Natural killer cell (primary cell): Measurements from ENCODE around the gene COL27A1. TPM values are rescaled to one million over a fixed set of nuclear protein-coding genes. Genes with fewer than 3 reads are reported as not detected.

ENCODE experiments used
- ATAC-seq, 3 donors: fragments of 150-1000 bp in 2 of 3; fragments of 200-7000 bp in 1 of 3; cut with Tn5 transposase; 1 replicate in 1 of 3; 2 replicates in 2 of 3; pipeline ENCODE4 v1.10.0; 2021; ENCODE audit warnings: mild to moderate bottlenecking in 2 of 3, moderate library complexity in 2 of 3
- DNase-seq, 2 donors: peaks; one replicate each; pipeline versions ENCODE4 v3.0.0 to v3.0.0-alpha.2; 2013 to 2021; ENCODE audit warnings: mixed read lengths in 1 of 2
- H3K27ac ChIP-seq: one replicate; pipeline ENCODE4 v1.5.1; 2013; ENCODE audit warnings: mild to moderate bottlenecking, low read length
- H3K27me3 ChIP-seq: one replicate; pipeline ENCODE4 v1.6.1; 2013; ENCODE audit warnings: low read length; ENCODE audit not compliant: control insufficient read depth, insufficient read depth
- H3K36me3 ChIP-seq: one replicate; pipeline ENCODE4 v1.6.1; 2013; ENCODE audit warnings: low read length; ENCODE audit not compliant: control insufficient read depth, insufficient read depth
- H3K4me1 ChIP-seq: one replicate; pipeline ENCODE4 v1.6.1; 2013; ENCODE audit warnings: low read length; ENCODE audit not compliant: control insufficient read depth, insufficient read depth
- H3K4me3 ChIP-seq: one replicate; pipeline ENCODE4 v1.5.1; 2013; ENCODE audit warnings: low read length
- H3K9me3 ChIP-seq: one replicate; pipeline ENCODE4 v1.6.1; 2013; ENCODE audit warnings: low read length; ENCODE audit not compliant: control insufficient read depth, insufficient read depth
- H3K27ac Mint-ChIP-seq, 2 donors: one replicate each; pipeline ENCODE4 v1.8.0; 2022; ENCODE audit warnings: mild to moderate bottlenecking in 2 of 2, mixed read lengths in 2 of 2, moderate library complexity in 1 of 2
- H3K27me3 Mint-ChIP-seq, 2 donors: one replicate each; pipeline ENCODE4 v1.8.0; 2022; ENCODE audit warnings: low read depth in 2 of 2, mixed read lengths in 2 of 2
- H3K36me3 Mint-ChIP-seq: one replicate; pipeline ENCODE4 v1.8.0; 2022; ENCODE audit warnings: mixed read lengths
- H3K4me1 Mint-ChIP-seq, 2 donors: one replicate each; pipeline ENCODE4 v1.8.0; 2022; ENCODE audit warnings: mixed read lengths in 2 of 2
- H3K4me3 Mint-ChIP-seq: one replicate; pipeline ENCODE4 v1.8.0; 2022; ENCODE audit warnings: mild to moderate bottlenecking, moderate library complexity, mixed read lengths
- H3K9me3 Mint-ChIP-seq, 2 donors: one replicate each; pipeline ENCODE4 v1.8.0; 2022; ENCODE audit warnings: mixed read lengths in 2 of 2
- WGBS: methylation state at CpG from one replicate; pipeline ENCODE4 v1.1.7; 2013; ENCODE audit warnings: missing lambda C conversion rate; ENCODE audit not compliant: insufficient coverage; 5-methylcytosine and 5-hydroxymethylcytosine counted together
- intact Hi-C: fragments of 100-400 bp; cut with micrococcal nuclease; formaldehyde crosslinking; loops from one replicate; pipeline ENCODE4 v1.14.2; 2022
- total RNA-seq, 4 donors: library from RNA; stranded (reverse); fragments of 120-200 nt in 1 of 4; gene quantifications; one replicate each; pipeline versions ENCODE4 v1.2.3 to v1.2.4, GENCODE V29; 2013 to 2022
- TF ChIP-seq, protein P1 (sequence below): fragments of 200-600 bp; IDR thresholded peaks from one replicate; pipeline ENCODE4 v1.8.0; 2022; ENCODE audit warnings: antibody characterized with exemption

The COL27A1 gene
- total RNA-seq, 3 donors from 2014 or later (not counting 1 experiment from before 2014, with no cell fraction given): not detected

DNA sequence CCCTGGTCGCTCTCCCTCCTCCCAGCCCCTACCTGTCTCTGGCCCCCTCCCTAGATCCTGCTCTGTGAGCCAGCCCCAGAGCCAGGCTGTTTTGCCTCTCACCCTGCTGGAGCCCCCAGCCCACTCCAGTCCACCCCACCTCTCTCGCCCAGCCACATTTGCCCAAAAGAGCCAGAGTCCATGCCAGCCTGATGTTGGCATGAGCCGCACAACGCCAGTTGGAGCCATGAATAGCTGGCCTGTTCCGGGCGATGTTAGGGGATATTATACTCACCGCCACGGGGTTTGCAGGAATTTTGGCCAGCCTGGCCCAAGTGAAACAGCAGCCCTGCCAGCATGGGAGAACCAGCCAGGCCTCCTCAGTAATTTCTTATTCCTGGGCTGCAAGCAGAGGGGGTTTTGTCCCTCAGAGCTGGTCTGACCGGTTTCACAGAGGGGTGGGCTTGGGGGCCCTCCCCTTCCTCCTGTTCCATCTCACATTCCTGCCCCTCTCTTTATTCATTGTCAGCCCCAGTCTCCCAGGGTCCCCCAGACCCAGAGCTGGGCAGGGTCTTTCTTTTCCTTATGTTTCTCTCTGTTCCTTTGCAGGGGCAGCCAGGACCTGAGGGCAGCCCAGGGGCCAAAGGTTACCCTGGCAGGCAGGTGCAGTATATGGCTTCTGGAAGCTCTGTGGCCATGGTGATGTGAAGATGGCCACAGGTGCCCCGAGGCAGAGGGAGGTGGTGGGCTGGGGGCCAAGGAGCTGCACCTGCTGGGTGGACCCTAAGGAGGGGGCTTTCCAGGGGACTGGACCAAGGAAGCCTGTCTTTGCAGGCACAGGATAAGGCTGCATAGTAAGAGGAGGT is 50.1 kb downstream of the COL27A1 start:
- H3K27me3 Mint-ChIP-seq: no peaks in the 10 kb centered on the region
- no peaks in the 10 kb centered on the region for H3K27me3 ChIP-seq
- no peak for ATAC-seq

DNA sequence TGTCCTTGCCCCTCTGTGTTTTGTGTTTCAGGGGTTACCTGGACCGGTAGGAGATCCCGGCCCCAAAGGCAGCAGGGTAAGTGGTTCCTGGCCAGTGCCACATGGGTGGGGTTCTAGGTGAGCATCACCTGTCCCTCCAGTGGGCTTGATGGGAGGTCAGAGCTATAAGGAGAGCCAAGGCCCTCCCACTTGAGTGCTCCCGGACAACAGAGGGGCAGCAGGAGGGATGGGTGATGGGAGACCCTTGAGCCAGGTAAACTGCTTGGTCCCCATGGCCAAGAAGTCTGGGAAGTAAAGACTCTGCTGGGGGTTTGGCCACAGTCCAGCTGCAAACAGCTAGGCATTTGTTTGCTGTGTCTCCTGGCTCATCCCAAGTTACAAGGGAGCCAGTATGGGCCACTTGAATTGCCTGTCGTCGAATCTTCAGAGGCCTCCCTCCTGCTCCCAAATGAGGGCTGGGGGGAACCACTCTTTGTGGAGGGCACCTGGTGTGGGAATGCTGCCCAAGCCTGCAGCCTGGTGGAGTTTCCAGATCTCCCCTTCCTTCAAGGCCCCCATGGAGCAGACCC is 51.0 kb downstream of the COL27A1 start:
- H3K27ac ChIP-seq: no peak overlapping the region

More for the DNA sequence above, 50.1 kb downstream of the COL27A1 start:
- Histone ChIP-seq H3K27ac (no peak overlapping the region), H3K36me3 (no peaks in the 10 kb centered on the region), H3K9me3 (no peaks in the 10 kb centered on the region), H3K4me1 (no peaks in the 10 kb centered on the region), H3K4me3 (no peak overlapping the region)
- Mint-ChIP-seq H3K27ac (no peak overlapping the region), H3K9me3 (no peaks in the 10 kb centered on the region), H3K4me1 (no peaks in the 10 kb centered on the region), H3K4me3 (no peak overlapping the region), H3K36me3 (no peaks in the 10 kb centered on the region)
- TF ChIP-seq, protein P1, sequence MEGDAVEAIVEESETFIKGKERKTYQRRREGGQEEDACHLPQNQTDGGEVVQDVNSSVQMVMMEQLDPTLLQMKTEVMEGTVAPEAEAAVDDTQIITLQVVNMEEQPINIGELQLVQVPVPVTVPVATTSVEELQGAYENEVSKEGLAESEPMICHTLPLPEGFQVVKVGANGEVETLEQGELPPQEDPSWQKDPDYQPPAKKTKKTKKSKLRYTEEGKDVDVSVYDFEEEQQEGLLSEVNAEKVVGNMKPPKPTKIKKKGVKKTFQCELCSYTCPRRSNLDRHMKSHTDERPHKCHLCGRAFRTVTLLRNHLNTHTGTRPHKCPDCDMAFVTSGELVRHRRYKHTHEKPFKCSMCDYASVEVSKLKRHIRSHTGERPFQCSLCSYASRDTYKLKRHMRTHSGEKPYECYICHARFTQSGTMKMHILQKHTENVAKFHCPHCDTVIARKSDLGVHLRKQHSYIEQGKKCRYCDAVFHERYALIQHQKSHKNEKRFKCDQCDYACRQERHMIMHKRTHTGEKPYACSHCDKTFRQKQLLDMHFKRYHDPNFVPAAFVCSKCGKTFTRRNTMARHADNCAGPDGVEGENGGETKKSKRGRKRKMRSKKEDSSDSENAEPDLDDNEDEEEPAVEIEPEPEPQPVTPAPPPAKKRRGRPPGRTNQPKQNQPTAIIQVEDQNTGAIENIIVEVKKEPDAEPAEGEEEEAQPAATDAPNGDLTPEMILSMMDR: no peak
- 91% methylated on average over 10 of the region's 10 CpGs for WGBS
- intact Hi-C loops: no loop called here
- no peak for DNase-seq

DNA sequence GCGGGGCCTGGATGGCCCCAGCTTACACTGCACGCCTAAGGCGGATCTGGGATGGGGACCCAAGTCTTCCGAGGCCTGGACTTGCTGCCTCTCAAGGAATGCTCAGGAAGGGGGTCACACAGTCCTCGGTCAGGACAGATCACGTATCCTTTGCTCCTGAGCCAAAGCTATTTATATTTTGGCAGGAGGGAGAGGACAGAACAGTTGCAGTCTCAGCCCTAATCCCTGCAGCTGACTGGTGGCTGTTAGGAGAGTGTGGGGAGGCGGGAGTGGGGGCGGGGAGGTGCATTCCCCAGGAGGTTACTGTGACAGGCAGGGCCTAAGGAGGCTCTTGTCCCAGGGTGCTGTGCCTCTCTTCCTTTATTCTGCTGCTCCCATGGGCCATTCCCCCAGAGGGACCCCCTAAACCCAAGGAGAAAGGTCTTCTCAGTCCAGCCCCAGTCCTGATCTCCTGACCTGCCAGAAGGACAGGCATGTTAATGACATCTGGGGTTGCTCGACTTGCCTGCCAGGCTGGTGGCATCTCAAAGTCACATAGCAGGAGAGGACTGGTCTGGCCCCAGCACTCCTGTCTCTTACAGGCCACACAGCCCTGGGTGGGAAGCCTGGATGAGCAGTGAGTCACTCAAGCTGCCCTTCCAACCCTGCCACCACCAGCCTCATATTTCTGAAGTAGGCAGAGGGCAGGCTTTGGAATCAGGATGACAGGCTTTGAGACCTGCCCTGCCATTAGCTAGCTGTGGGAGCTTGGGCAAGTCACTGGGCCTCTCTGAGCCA is 51.9 kb downstream of the COL27A1 start:
- H3K9me3 Mint-ChIP-seq: no peaks in the 10 kb centered on the region
- H3K36me3 Mint-ChIP-seq: no peaks in the 10 kb centered on the region
- Histone ChIP-seq H3K27me3 (no peaks in the 10 kb centered on the region), H3K4me3 (no peak overlapping the region), H3K4me1 (no peaks in the 10 kb centered on the region), H3K36me3 (no peaks in the 10 kb centered on the region), H3K9me3 (no peaks in the 10 kb centered on the region), H3K27ac (no peak overlapping the region)
- H3K4me1 Mint-ChIP-seq: no peaks in the 10 kb centered on the region
- TF ChIP-seq, protein P1: no peak
- no peak overlapping the region for H3K4me3 Mint-ChIP-seq
- WGBS: 88% methylated on average over 9 of the region's 9 CpGs
- intact Hi-C loops: no loop called here
- H3K27ac Mint-ChIP-seq: no peak overlapping the region
- H3K27me3 Mint-ChIP-seq: no peaks in the 10 kb centered on the region
- DNase-seq (no peak), ATAC-seq (no peak)

More for the DNA sequence above, 51.0 kb downstream of the COL27A1 start:
- Mint-ChIP-seq H3K4me1 (no peaks in the 10 kb centered on the region), H3K27ac (no peak overlapping the region), H3K27me3 (no peaks in the 10 kb centered on the region), H3K36me3 (no peaks in the 10 kb centered on the region), H3K9me3 (no peaks in the 10 kb centered on the region), H3K4me3 (no peak overlapping the region)
- H3K4me3 ChIP-seq: no peak overlapping the region
- H3K4me1 ChIP-seq: no peaks in the 10 kb centered on the region
- no peak for DNase-seq
- TF ChIP-seq, protein P1: no peak
- intact Hi-C loops: no loop called here
- 92% methylated on average over 5 of the region's 5 CpGs for WGBS
- no peaks in the 10 kb centered on the region for H3K9me3 ChIP-seq
- no peaks in the 10 kb centered on the region for H3K36me3 ChIP-seq
- ATAC-seq: no peak
- no peaks in the 10 kb centered on the region for H3K27me3 ChIP-seq
